HG03575 (cell line): ENCODE measurements around the gene GRAMD2B.
"Not testable (repeated sequence)": the region's sequence is repeated elsewhere in the genome, so short reads cannot be mapped to it uniquely, and the experiment has no call there.

Experiments used
- ATAC-seq: cut with Tn5 transposase; IDR thresholded peaks from one replicate; pipeline ENCODE4 v1.9.1; 2021; ENCODE audit not compliant: unreplicated experiment, insufficient number of reproducible peaks, low FRiP score; ENCODE audit errors: extremely low read depth

GRAMD2B gene

DNA sequence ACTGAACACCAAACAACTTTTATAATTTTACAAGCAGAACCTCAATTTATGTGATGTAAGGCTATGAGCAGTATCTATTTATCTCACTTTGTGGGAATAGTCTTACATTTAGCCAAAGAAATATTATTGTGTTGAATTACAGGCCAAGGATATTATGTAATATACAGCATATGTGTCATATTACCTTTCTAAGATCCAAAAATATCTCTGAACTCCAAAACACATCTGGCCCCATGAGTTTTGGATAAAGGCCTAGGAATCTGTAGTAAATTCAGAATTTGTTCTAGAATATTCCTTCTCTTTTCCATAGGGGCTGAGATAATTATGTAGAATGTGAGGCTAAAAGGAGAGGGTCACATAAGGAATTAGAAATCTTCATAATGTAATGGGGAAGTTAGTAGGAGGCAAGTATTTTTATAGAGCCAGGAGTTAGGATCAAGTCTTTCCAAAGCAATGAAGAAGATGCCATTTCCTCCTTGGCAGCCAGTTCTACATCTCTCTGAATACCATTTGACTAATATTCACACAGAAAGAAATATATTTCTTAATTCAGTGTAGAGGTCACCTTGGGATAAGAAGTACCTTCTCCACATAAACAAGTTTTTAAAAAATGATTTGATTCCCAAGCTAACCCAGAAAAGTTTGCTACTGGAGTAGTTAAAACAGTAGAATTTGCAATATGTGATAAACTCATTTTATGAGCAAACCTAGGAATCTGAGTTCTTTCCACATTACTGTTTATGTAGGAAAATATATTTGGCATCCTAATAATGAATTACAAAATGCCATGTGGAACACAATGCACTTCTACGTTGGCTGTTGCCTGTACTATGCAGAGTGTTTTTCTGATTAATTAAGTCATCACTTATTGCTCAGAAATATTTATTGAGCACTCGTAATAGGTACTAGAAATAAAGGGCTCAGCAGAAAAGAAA, 20.3 kb upstream of the GRAMD2B start:
- ATAC-seq, result no peak

DNA sequence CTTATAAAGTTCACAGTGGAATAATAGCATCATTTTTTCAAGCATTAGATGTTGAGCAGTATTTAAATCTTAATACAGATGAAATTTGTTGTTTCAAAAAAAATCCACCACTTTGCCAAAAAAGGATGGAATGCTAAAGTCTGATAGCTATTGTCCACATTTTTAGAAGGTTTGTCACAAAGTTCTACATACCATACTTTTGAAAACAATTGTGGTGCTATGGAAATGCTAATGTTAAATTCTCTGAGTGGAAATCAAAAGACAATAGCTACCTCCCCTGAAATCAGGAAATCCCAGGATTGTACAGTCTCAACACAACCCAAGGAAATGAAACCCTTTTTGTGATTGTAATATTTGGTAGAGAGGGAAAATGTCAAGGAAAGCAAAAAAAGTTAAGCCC, 19.3 kb upstream of the GRAMD2B start:
- ATAC-seq, result no peak

- ATAC-seq, result no peak
Observed at GRCh38 chr5:126410623-126411022, 12.6 kb upstream of the GRAMD2B start.

- no peak for ATAC-seq
Observed at GRCh38 chr5:126413856-126414255, 9.4 kb upstream of the GRAMD2B start.

DNA sequence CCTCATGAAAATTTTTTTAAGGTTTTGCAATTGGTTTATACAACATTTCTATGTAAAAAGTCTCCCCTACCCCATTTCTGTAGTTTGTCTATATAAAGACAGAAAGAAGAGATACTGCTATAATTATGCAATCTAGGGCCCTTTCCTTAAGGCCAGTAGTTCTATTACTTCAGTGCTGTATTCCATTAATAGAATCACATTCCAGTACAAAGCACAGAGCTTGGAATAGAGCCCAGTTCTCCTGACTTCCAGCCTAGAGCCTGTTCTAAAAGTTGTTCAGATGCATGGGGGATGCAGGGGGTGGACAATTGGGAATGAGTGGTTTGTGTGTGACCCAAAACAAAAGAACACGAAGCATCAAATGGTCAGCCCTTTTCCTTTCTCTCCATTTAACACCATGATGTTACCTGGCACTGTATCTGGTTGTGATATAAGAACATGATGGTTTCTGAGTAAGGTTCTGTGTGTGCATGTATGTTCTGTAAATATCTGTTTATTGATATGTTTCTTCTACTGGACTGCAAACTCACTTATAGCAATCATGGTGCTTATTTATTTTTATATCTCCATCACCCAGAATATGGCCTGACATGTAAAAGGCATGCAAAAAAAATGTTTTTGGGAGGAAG, 8.2 kb upstream of the GRAMD2B start:
- no peak for ATAC-seq

DNA sequence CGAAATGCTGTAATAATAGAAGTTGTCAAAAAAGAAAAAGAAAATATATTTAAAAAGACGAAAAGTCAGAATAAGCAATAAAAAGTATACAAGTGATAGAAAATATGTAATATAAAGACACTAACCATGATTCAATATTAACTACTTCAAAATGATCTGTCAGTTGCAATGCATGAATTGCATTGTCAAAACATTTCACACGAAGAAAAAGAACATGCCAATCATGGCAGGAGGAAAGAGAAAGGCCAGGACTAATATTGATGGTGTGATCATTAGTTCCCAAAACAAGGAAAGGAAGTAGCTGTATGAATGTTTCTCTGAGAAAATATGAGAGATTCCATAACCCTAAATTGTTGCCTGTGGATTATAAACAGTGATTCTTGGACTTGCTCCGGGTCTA, 7.4 kb upstream of the GRAMD2B start:
- ATAC-seq, result no peak

DNA sequence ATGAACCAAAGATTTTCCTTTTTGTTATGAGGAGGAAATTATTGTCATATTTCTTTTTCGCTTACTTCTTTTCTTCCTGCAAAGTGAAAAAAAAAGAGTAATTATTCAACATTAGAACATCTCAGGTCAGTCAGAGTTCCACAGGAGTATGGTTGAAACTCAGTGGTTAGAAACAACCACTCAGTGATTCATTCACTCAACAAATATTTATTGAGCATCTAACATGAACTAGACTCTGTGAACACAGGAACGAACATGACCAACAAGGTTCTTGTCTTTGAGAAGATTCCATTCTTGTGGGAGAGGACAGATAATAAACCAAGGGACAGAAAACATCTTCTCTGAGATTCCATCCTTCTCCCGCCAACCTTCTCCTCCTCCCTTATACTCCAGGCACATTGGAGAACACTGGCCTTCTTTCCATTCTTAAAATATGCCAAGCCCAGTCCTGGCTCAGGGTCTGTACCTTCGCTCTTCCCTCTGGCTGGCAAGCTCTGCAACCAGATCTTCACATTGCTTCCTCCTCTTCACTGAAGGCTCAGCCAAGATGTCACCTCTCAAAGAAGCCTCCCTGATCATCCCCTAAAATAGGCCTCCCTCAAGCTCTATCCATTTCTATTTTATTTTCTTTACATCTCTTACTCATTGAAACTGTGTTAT, 6.8 kb upstream of the GRAMD2B start:
- ATAC-seq, result no peak

- no peak for ATAC-seq
Observed at GRCh38 chr5:126417178-126417577, 6.0 kb upstream of the GRAMD2B start.

GRCh38 chr5:126419102-126419501, 4.1 kb upstream of the GRAMD2B start:
- ATAC-seq, result no peak

DNA sequence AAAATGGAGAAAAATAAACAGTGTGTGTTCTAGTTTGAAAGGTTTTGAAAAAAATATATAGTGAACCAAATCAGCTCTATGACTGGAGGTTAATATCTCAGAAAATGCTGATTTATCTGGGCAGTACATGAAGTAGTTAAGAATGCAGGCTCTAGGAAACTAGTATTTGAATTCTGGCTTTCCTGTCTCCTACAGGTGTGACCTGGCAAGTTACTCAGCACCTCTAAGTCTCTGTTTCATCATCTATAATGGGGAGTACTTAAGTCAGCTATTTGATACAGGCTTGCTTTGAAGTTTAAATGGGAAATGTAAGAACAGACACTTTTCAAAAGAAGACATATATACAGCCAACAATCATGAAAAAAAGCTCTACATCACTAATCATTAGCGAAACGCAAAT, 5.2 kb downstream of the GRAMD2B start:
- no peak for ATAC-seq

DNA sequence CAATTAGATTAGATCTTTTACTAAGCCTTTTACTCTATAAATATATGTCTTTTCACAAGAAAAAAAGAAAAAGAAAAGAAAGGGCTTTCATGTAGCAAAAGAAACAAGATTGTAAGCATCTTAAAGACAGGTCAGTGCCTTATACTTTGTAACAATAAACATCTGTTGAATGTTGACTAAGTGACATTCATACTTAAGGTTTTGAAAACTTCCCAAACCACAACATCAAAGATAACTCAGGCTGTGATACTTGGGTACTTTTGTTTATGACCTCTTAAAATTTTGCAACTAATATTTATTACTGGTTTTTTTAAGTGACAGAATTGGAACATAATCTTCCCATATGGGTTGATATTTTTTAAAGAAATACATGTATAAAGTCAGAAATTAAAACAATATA, 7.4 kb downstream of the GRAMD2B start:
- ATAC-seq, result no peak

- no peak for ATAC-seq
Observed at GRCh38 chr5:126433701-126434100, 10.5 kb downstream of the GRAMD2B start.

GRCh38 chr5:126435261-126435660, 12.1 kb downstream of the GRAMD2B start:
- no peak for ATAC-seq

DNA sequence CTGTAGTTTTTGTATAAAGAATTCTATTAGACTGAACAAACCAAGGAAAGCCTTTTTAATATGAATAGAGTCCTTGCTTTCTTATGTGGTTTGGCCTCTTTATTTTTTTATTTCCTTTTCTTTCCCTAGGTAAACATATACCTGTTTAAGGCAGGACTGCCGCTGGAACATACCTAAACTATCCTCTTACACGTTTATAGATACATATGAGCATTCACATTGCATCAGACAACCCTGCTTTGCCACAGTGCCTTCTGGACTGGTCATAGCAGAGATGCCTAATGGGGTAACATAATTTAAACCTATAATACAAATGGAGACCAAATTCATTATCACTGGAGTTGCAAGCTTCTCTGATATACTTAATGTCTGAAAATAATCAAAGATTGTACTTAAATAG, 12.5 kb downstream of the GRAMD2B start:
- no peak for ATAC-seq

DNA sequence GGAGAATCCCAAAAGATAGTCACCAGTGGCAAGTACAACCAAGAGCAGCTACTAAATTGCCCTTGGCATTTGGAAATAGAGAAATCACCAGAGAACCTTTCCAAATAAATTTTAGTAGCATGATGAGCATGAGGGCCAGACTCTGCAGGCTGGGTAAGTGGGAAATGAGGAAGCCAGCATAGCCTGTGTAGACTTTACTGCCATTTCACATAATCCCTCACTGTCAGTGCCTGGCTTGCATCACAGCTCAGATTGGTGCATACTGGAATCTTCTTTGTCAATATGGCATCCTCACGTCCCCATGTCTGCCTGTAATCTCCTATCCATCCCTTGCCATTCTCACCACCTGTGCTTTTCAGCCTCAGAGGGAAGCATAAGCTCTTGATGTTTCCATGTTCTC, 14.5 kb downstream of the GRAMD2B start:
- ATAC-seq, result no peak

GRCh38 chr5:126438267-126438666, 15.1 kb downstream of the GRAMD2B start:
- ATAC-seq, result peak; percentile 68

DNA sequence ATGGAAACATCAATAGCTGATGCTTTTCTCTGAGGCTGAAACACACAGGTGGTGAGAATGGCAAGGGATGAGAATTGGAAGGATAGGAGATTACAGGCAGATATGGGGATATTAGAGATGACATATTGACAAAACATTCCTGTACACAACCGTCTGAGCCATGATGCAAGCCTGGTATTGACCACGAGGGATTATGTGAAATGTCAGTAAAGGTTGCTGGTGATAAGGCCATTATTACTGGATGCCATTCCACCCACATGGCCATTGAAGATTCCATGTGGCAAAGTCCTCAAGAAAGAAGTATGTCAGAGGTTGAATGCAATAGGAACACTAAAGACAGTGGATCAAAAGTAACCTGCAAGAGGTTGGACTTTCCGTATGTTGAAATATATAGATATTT, 15.7 kb downstream of the GRAMD2B start:
- no peak for ATAC-seq

DNA sequence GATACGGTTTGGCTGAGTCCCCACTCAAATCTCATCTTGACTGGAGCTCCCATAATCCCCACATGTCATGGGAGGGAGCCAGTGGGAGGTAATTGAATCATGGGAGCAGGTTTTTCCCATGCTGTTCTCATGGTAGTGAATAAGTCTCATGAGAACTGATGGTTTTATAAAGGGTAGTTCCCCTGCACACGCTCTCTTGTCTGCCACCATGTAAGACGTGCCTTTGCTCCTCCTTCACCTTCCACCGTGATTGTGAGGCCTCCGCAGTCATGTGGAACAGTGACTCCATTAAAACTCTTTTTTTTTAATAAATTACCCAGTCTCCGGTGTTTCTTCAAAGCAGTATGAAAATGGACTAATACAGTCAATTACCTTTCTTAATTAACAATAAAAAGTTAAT, 16.5 kb downstream of the GRAMD2B start:
- not testable (repeated sequence) for ATAC-seq

GRCh38 chr5:126441230-126441629, 18.0 kb downstream of the GRAMD2B start:
- no peak for ATAC-seq

- peak; percentile 90 for ATAC-seq
Observed at GRCh38 chr5:126443374-126443851, 20.2 kb downstream of the GRAMD2B start.
